Kasumi-1 (cell line): Measurements from ENCODE around the gene ANKRD55.
"Not testable (repeated sequence)": the region's sequence is repeated elsewhere in the genome, so short reads cannot be mapped to it uniquely, and the experiment has no call there.

Experiments used
- DNase-seq, 2 experiments: peaks; one replicate each; lab custom pipeline; 2025; lab: John Stamatoyannopoulos, UW

The ANKRD55 gene

GRCh38 chr5:56233230-56233629, at the start of gene ANKRD55:
ANKRD55 (minus strand) TSS chr5:56233330; CDS start chr5:56232913, 417 bp downstream.
- DNase-seq = no peak

DNA sequence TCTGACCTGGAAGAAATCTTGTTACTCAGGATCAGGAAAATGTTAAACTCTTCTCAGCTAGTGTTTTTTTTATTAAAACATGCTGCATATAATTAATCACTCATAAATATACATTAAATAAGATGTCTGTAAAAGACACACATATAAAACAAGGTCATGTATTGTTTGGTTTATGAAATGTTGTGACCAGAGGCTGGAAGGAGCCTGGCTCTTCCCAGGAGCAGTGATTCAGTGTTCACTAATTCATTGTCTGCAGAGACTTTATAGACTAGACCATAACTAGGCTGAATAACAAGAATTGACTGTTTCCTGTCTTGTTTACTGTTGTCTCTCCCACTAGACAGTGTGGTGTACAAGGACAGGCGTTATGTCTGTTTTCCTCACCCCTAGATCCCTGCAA, 49.1 kb upstream of the ANKRD55 start:
- no peak for DNase-seq

DNA sequence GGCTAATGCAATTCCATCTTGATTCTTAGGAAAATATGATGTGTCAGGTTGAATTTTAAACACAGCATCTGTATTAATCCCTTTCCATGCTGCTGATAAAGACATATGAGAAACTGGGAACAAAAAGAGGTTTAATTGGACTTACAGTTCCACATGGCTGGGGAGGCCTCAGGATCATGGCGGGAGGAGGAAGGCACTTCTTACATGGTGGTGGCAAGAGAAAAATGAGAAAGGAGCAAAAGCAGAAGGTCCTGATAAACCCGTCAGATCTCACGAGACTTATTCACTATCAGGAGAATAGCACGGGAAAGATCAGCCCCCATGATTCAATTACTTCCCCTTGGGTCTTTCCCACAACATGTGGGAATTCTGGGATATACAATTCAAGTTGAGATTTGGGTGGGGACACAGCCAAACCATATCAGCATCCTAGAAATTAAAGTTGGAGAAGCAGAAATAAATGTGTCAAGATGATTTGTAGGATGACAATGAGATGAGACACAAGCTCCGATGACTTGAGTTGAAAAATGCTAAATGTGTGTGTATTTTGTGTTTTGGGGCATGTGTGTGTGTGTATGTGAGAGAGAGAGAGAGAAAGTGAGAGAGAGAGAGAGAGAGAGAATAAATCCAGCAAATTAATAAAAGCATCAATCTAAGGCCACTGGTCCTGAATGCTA, 48.5 kb upstream of the ANKRD55 start:
- no peak for DNase-seq

- DNase-seq = no peak
These were observed 46.8 kb upstream of the ANKRD55 start for GRCh38 chr5:56279979-56280378.

GRCh38 chr5:56279291-56279690, 46.2 kb upstream of the ANKRD55 start:
- no peak for DNase-seq

DNA sequence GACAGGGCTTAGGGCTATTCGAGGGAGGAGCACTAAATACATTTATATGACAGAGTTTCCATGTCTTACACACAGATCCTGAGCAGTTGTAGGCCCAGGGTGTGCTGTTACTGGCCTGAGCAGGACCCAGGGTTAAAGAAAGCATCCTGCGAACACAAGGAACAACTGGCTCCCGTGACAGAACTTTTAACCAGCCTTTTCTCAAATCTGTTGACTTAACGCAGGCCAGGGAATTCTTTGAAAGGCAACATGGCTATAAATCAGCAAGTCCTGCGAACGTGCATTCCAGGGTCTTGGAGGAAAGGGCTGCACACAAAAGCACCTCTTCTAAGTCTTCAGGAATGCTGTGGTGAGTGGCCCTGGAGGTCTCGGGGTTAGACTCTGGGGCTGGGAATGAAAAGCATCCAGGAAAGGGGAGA, 45.2 kb upstream of the ANKRD55 start:
- no peak for DNase-seq

- DNase-seq = no peak
These were observed 44.4 kb upstream of the ANKRD55 start for GRCh38 chr5:56277573-56277972.

- DNase-seq = no peak
These were observed 40.3 kb upstream of the ANKRD55 start for GRCh38 chr5:56273376-56273955.

- no peak for DNase-seq
These were observed 39.6 kb upstream of the ANKRD55 start for GRCh38 chr5:56272765-56273164.

DNA sequence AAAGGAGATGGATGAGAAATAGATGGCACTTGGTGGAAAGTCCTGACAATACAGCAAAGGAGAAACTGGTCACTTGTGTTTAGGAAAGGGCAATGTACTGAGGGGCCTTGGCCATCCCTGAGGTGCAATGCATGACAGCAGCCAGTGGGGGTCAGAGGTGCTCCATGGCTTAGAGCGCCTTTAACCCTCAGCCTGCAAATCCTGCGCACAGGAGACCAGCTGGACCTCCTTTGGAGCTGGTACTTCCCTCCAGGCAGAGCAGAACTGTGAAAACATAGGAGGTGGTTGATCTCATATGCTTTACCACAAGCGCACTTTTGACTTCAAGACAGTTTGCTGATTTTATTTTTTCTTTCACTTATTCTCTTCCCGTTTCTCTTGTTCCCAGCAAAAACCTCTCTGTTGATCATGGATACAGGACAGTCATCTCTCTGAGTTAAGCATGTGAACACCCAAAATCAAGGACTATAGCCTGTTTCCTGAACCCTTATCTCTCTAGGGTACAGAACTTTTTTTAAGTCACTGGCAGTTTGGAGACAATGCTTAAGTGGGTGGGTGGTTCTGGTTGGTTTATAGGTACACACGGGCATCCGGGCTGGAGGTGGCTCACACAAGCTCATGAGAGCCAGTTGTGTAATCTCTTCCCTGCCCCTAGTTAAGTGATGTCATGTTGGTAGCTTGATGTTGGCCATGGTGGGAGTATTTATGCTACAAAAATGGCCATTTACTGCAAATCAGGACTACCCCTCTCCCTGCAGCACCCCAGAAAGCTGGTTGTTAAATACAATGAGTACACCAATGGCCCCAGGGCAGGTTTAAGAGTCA, 37.6 kb upstream of the ANKRD55 start:
- peak; percentile 80 for DNase-seq

GRCh38 chr5:56270058-56270457, 36.9 kb upstream of the ANKRD55 start:
- DNase-seq = no peak

- peak; percentile 76 to 88 for DNase-seq
These were observed 36.2 kb upstream of the ANKRD55 start for GRCh38 chr5:56269216-56269927.

GRCh38 chr5:56268707-56269106, 35.6 kb upstream of the ANKRD55 start:
- not testable (repeated sequence) for DNase-seq

DNA sequence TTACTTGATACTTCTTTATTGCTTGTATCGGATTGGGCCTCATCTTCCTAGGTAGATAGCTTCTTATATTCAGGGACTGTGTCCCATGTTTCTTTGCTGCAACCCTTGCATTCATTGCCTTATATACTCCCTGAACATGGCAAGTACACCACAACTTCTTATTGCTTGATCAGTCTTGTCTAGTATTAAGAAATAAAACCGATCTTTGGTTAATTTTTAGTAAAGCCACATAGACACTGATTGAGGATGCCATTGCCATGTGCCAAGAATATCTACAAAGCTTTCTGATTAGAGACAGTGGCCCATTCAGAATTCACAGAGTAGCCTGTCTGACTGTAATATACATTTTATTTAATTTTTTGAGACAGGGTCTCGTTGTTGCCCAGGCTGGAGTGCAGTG, 34.7 kb upstream of the ANKRD55 start:
- DNase-seq = no peak

DNA sequence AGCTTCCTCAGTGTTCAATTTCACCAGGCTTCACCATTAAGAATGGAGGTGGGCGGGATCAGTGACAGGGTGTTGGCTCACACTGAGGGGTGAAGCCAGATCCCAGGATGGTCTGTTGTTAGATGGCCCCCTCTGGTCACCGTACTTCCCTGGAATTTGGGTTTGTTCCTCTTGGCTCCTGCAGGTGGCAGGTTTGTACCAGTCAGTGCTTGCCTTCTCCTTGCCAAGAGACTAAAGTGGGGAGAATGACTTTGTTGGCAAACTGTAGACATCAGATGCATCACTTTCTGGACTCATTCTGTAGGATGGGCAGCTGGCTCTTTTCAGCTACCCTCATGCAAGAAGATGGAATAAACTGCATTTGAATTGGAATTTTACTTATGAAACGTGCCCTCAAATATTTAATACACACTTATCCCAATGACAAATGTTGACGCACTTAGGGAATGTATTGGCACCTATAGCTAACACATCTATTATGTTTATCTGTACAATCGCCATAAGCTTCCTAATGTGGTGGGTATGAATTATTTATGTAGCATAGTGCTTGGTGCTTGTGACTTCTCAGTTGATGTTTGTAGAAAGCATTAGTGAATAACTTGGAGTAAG, 31.4 kb upstream of the ANKRD55 start:
- DNase-seq = peak; percentile 61 to 75

- no peak for DNase-seq
These were observed 29.1 kb upstream of the ANKRD55 start for GRCh38 chr5:56262279-56262678.

GRCh38 chr5:56259002-56259511, 25.9 kb upstream of the ANKRD55 start:
- DNase-seq = no peak

DNA sequence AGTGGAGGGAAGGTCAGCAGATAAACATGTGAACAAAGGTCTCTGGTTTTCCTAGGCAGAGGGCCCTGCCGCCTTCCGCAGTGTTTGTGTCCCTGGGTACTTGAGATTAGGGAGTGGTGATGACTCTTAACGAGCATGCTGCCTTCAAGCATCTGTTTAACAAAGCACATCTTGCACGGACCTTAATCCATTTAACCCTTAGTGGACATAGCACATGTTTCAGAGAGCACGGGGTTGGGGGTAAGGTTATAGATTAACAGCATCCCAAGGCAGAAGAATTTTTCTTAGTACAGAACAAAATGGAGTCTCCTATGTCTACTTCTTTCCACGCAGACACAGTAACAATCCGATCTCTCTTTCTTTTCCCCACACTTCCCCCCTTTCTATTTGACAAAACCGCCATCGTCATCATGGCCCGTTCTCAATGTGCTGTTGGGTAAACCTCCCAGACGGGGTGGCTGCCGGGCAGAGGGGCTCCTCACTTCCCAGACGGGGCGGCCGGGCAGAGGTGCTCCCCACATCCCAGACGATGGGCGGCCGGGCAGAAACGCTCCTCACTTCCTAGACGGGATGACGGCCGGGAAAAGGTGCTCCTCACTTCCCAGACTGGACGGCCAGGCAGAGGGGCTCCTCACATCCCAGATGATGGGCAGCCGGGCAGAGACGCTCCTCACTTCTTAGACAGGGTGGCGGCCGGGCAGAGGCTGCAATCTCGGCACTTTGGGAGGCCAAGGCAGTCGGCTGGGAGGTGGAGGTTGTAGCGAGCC, 24.8 kb upstream of the ANKRD55 start:
- DNase-seq = not testable (repeated sequence)

GRCh38 chr5:56257010-56257409, 23.9 kb upstream of the ANKRD55 start:
- DNase-seq = no peak

DNA sequence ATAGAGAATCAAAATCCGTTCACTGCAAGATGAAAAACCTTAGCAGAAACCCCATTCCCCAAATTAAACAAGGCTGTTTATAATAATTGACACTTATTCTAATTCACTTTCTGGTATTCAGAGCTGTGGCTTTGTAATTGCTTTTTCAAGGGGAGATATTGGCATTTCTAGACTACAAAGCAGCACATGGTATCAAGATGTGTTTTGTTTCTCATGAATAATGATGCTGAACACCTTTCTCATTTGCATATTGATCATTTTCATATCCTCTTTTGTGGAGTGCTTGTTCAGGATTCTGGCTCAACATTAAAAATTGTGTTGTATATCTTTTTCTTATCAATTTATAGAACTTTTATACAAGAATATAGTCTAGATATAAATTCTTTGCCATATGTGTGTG, 22.4 kb upstream of the ANKRD55 start:
- no peak for DNase-seq

DNA sequence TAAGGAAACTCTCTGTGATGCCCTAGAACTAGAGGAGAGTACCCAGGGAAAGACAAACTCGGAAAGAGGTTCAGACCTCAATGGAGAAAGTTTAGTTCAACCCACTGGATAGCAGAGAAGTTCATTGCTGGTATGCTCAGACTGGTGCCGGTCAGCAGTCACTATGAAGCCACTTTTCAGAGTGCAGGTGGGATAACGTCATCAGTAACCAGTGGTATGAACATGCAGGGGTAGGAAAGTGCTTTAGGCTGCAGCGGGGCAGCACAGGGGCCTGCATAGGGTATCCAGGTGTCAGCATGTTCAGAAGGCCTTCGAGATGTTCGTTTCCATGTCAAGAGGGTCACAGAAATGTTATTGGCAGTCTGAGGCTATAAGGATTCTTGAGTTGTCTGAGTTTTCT, 20.8 kb upstream of the ANKRD55 start:
- no peak for DNase-seq
